Esophagus muscularis mucosa (tissue), 4 donors: Measurements from ENCODE around the gene DPP9.

Source experiments
- CTCF ChIP-seq, 3 experiments: fragments of 200-600 bp in 2 of 3; fragments of 450-650 bp in 1 of 3; sonication (generic) in 2 of 3; IDR thresholded peaks; one replicate each; pipeline ENCODE4 v1.5.1; 2017 to 2019; ENCODE audit warnings: antibody characterized with exemption in 3 of 3, mild to moderate bottlenecking in 2 of 3, moderate library complexity in 1 of 3
- EP300 ChIP-seq: sonication (generic); formaldehyde crosslinking; IDR thresholded peaks from one replicate; pipeline ENCODE4 v1.6.1; 2017; ENCODE audit warnings: antibody characterized with exemption
- POLR2A ChIP-seq: fragments of 450-650 bp; IDR thresholded peaks from one replicate; pipeline ENCODE4 v1.6.1; 2017; ENCODE audit warnings: antibody characterized with exemption, moderate library complexity, mild to moderate bottlenecking, low read depth

GRCh38 chr19:4728871-4729270 is 5.2 kb upstream of the DPP9 start:
- TF ChIP-seq POLR2A = no peak
- no peak for TF ChIP-seq CTCF (IDR thresholded peaks at IDR 0.05)
- no peak for TF ChIP-seq EP300
